ENCODE measurements around the gene FXYD2.

FXYD2 gene

GRCh38 chr11:117830072-117830471 lies 5.5 kb upstream of the FXYD2 start:
- no peaks in the 10 kb centered on the region for H3K36me3 ChIP-seq (ENCODE audit: control insufficient read depth, insufficient read depth, low read length)
- peaks cover 25% of the 10 kb centered on the region for H3K4me1 ChIP-seq (ENCODE audit: control insufficient read depth, insufficient read depth, low read length)
- H3K9ac ChIP-seq (ENCODE audit: low read length) = no peak overlapping the region
- no peak overlapping the region for H3K4me3 ChIP-seq (ENCODE audit: low read length)
- H3K9me3 ChIP-seq (ENCODE audit: control insufficient read depth, low read length) = no peaks in the 10 kb centered on the region
- no peaks in the 10 kb centered on the region for H3K27me3 ChIP-seq (ENCODE audit: control insufficient read depth, insufficient read depth, low read length)

- H3K9me3 ChIP-seq (ENCODE audit: control insufficient read depth, low read length) = no peaks in the 10 kb centered on the region
- H3K9ac ChIP-seq (ENCODE audit: low read length) = no peak overlapping the region
- H3K4me3 ChIP-seq (ENCODE audit: low read length) = no peak overlapping the region
- H3K4me1 ChIP-seq (ENCODE audit: control insufficient read depth, insufficient read depth, low read length) = peaks cover 26% of the 10 kb centered on the region
- H3K36me3 ChIP-seq (ENCODE audit: control insufficient read depth, insufficient read depth, low read length) = no peaks in the 10 kb centered on the region
- H3K27me3 ChIP-seq (ENCODE audit: control insufficient read depth, insufficient read depth, low read length) = no peaks in the 10 kb centered on the region
Measured at GRCh38 chr11:117829369-117829725, 4.8 kb upstream of the FXYD2 start.

GRCh38 chr11:117828611-117829368 lies 4.2 kb upstream of the FXYD2 start:
- Histone ChIP-seq H3K9me3 (ENCODE audit: control insufficient read depth, low read length) (no peaks in the 10 kb centered on the region), H3K36me3 (ENCODE audit: control insufficient read depth, insufficient read depth, low read length) (no peaks in the 10 kb centered on the region), H3K9ac (ENCODE audit: low read length) (no peak overlapping the region), H3K4me1 (ENCODE audit: control insufficient read depth, insufficient read depth, low read length) (peaks cover 22% of the 10 kb centered on the region), H3K27me3 (ENCODE audit: control insufficient read depth, insufficient read depth, low read length) (no peaks in the 10 kb centered on the region), H3K4me3 (ENCODE audit: low read length) (no peak overlapping the region)

- peaks cover 20% of the 10 kb centered on the region for H3K4me1 ChIP-seq (ENCODE audit: control insufficient read depth, insufficient read depth, low read length)
- H3K9ac ChIP-seq (ENCODE audit: low read length) = no peak overlapping the region
- no peaks in the 10 kb centered on the region for H3K36me3 ChIP-seq (ENCODE audit: control insufficient read depth, insufficient read depth, low read length)
- H3K27me3 ChIP-seq (ENCODE audit: control insufficient read depth, insufficient read depth, low read length) = no peaks in the 10 kb centered on the region
- H3K4me3 ChIP-seq (ENCODE audit: low read length) = no peak overlapping the region
- no peaks in the 10 kb centered on the region for H3K9me3 ChIP-seq (ENCODE audit: control insufficient read depth, low read length)
Measured at GRCh38 chr11:117827521-117828511, 3.3 kb upstream of the FXYD2 start.

GRCh38 chr11:117826832-117827231 lies 2.3 kb upstream of the FXYD2 start:
- H3K27me3 ChIP-seq (ENCODE audit: control insufficient read depth, insufficient read depth, low read length) = no peaks in the 10 kb centered on the region
- no peak overlapping the region for H3K9ac ChIP-seq (ENCODE audit: low read length)
- no peaks in the 10 kb centered on the region for H3K9me3 ChIP-seq (ENCODE audit: control insufficient read depth, low read length)
- peaks cover 18% of the 10 kb centered on the region for H3K4me1 ChIP-seq (ENCODE audit: control insufficient read depth, insufficient read depth, low read length)
- H3K36me3 ChIP-seq (ENCODE audit: control insufficient read depth, insufficient read depth, low read length) = no peaks in the 10 kb centered on the region
- H3K4me3 ChIP-seq (ENCODE audit: low read length) = no peak overlapping the region

GRCh38 chr11:117826190-117826570 lies 1.6 kb upstream of the FXYD2 start:
- Histone ChIP-seq H3K36me3 (ENCODE audit: control insufficient read depth, insufficient read depth, low read length) (no peaks in the 10 kb centered on the region), H3K4me1 (ENCODE audit: control insufficient read depth, insufficient read depth, low read length) (peaks cover 18% of the 10 kb centered on the region), H3K27me3 (ENCODE audit: control insufficient read depth, insufficient read depth, low read length) (no peaks in the 10 kb centered on the region), H3K9me3 (ENCODE audit: control insufficient read depth, low read length) (no peaks in the 10 kb centered on the region), H3K4me3 (ENCODE audit: low read length) (no peak overlapping the region), H3K9ac (ENCODE audit: low read length) (no peak overlapping the region)

- Histone ChIP-seq H3K27me3 (ENCODE audit: control insufficient read depth, insufficient read depth, low read length) (no peaks in the 10 kb centered on the region), H3K9ac (ENCODE audit: low read length) (no peak overlapping the region), H3K9me3 (ENCODE audit: control insufficient read depth, low read length) (no peaks in the 10 kb centered on the region), H3K4me3 (ENCODE audit: low read length) (no peak overlapping the region), H3K4me1 (ENCODE audit: control insufficient read depth, insufficient read depth, low read length) (peaks cover 18% of the 10 kb centered on the region), H3K36me3 (ENCODE audit: control insufficient read depth, insufficient read depth, low read length) (no peaks in the 10 kb centered on the region)
Measured at GRCh38 chr11:117825538-117826189, 1.1 kb upstream of the FXYD2 start.

GRCh38 chr11:117823946-117824420 lies 561 bp downstream of the FXYD2 start:
- H3K4me1 ChIP-seq (ENCODE audit: control insufficient read depth, insufficient read depth, low read length) = peaks cover 17% of the 10 kb centered on the region
- H3K36me3 ChIP-seq (ENCODE audit: control insufficient read depth, insufficient read depth, low read length) = no peaks in the 10 kb centered on the region
- no peak overlapping the region for H3K9ac ChIP-seq (ENCODE audit: low read length)
- H3K9me3 ChIP-seq (ENCODE audit: control insufficient read depth, low read length) = no peaks in the 10 kb centered on the region
- no peaks in the 10 kb centered on the region for H3K27me3 ChIP-seq (ENCODE audit: control insufficient read depth, insufficient read depth, low read length)
- no peak overlapping the region for H3K4me3 ChIP-seq (ENCODE audit: low read length)

GRCh38 chr11:117823294-117823945 lies 1.1 kb downstream of the FXYD2 start:
- peaks cover 13% of the 10 kb centered on the region for H3K4me1 ChIP-seq (ENCODE audit: control insufficient read depth, insufficient read depth, low read length)
- H3K36me3 ChIP-seq (ENCODE audit: control insufficient read depth, insufficient read depth, low read length) = no peaks in the 10 kb centered on the region
- H3K9ac ChIP-seq (ENCODE audit: low read length) = no peak overlapping the region

GRCh38 chr11:117822074-117823033 lies 2.2 kb downstream of the FXYD2 start:
- Histone ChIP-seq H3K27me3 (ENCODE audit: control insufficient read depth, insufficient read depth, low read length) (no peaks in the 10 kb centered on the region), H3K9ac (ENCODE audit: low read length) (no peak overlapping the region), H3K36me3 (ENCODE audit: control insufficient read depth, insufficient read depth, low read length) (no peaks in the 10 kb centered on the region), H3K4me1 (ENCODE audit: control insufficient read depth, insufficient read depth, low read length) (peaks cover 16% of the 10 kb centered on the region), H3K9me3 (ENCODE audit: control insufficient read depth, low read length) (no peaks in the 10 kb centered on the region), H3K4me3 (ENCODE audit: low read length) (no peak overlapping the region)

More at GRCh38 chr11:117823294-117823945, 1.1 kb downstream of the FXYD2 start:
- Histone ChIP-seq H3K4me3 (ENCODE audit: low read length) (no peak overlapping the region), H3K9me3 (ENCODE audit: control insufficient read depth, low read length) (no peaks in the 10 kb centered on the region), H3K27me3 (ENCODE audit: control insufficient read depth, insufficient read depth, low read length) (no peaks in the 10 kb centered on the region)

GRCh38 chr11:117821431-117821830 lies 3.1 kb downstream of the FXYD2 start:
- Histone ChIP-seq H3K27me3 (ENCODE audit: control insufficient read depth, insufficient read depth, low read length) (no peaks in the 10 kb centered on the region), H3K36me3 (ENCODE audit: control insufficient read depth, insufficient read depth, low read length) (no peaks in the 10 kb centered on the region), H3K4me1 (ENCODE audit: control insufficient read depth, insufficient read depth, low read length) (peaks cover 18% of the 10 kb centered on the region), H3K9me3 (ENCODE audit: control insufficient read depth, low read length) (no peaks in the 10 kb centered on the region), H3K9ac (ENCODE audit: low read length) (no peak overlapping the region), H3K4me3 (ENCODE audit: low read length) (no peak overlapping the region)

All from mucosa of stomach (tissue), 1 donor.